K562 (cell line): ENCODE results near the gene MBD4. TPM values are rescaled to one million over a fixed set of nuclear protein-coding genes. Genes with fewer than 3 reads are reported as not detected.

Experiments used
- DACH1 ChIP-seq: fragments of 450-650 bp; IDR thresholded peaks from 2 replicates; pipeline ENCODE4 v1.6.1; 2018; ENCODE audit not compliant: partially characterized antibody
- ELF1 ChIP-seq: fragments of 200-800 bp; sonication (Bioruptor generic); IDR thresholded peaks from 2 replicates; pipeline ENCODE4 v1.6.1; 2016; ENCODE audit warnings: missing genetic modification characterization, missing compliant biosample characterization
- FOXK1 ChIP-seq: sonication (generic); formaldehyde crosslinking; IDR thresholded peaks from 2 replicates; pipeline ENCODE4 v1.8.0; 2022; ENCODE audit warnings: missing genetic modification reagents, mild to moderate bottlenecking, borderline replicate concordance
- ILK ChIP-seq: fragments of 450-650 bp; IDR thresholded peaks from 2 replicates; pipeline ENCODE4 v1.6.1; 2016; ENCODE audit warnings: missing genetic modification characterization, low read depth, mild to moderate bottlenecking, missing compliant biosample characterization, moderate library complexity, borderline replicate concordance
- KDM5B ChIP-seq: fragments of 200-600 bp; sonication (generic); IDR thresholded peaks from 2 replicates; pipeline ENCODE4 v1.6.1; 2012; ENCODE audit warnings: low read depth, mild to moderate bottlenecking, moderate library complexity, low read length, control low read depth, inconsistent platforms; ENCODE audit not compliant: insufficient replicate concordance
- MAZ ChIP-seq, 2 experiments: fragments of 450-650 bp in 1 of 2; sonication (generic) in 1 of 2; formaldehyde crosslinking; IDR thresholded peaks in 1 of 2; conservative IDR thresholded peaks in 1 of 2; 2 replicates each; pipeline versions ENCODE4 v1.4.0 to v1.5.0; 2020; ENCODE audit warnings: mild to moderate bottlenecking in 1 of 2, missing genetic modification reagents in 1 of 2
- MTA2 ChIP-seq: fragments of 450-650 bp; IDR thresholded peaks from 2 replicates; pipeline ENCODE4 v1.6.1; 2016; ENCODE audit warnings: low read depth
- NONO ChIP-seq, 2 experiments: fragments of 200-400 bp in 1 of 2; fragments of 450-650 bp in 1 of 2; formaldehyde crosslinking in 1 of 2; IDR thresholded peaks; 2 replicates each; pipeline ENCODE4 v1.6.1; 2017; ENCODE audit warnings: low read depth in 2 of 2, mild to moderate bottlenecking in 2 of 2, moderate library complexity in 2 of 2, low read length in 1 of 2
- NRF1 ChIP-seq, 2 experiments: fragments of 450-650 bp; IDR thresholded peaks in 1 of 2; conservative IDR thresholded peaks in 1 of 2; 2 replicates each; pipeline ENCODE4 v1.6.1; 2014; ENCODE audit warnings: mild to moderate bottlenecking in 2 of 2
- RCOR1 ChIP-seq, 2 experiments: IDR thresholded peaks; 2 replicates each; pipeline ENCODE4 v1.6.1; 2012; ENCODE audit warnings: low read depth in 2 of 2, low read length in 2 of 2, borderline replicate concordance in 1 of 2, improper control_type of control experiment in 1 of 2
- TAF1 ChIP-seq: IDR thresholded peaks from 2 replicates; pipeline ENCODE4 v1.6.1; 2011; ENCODE audit warnings: mild to moderate bottlenecking, low read length, moderate library complexity; ENCODE audit not compliant: insufficient read depth, control insufficient read depth, severe bottlenecking; ENCODE audit errors: extremely low read depth
- TEAD2 ChIP-seq: fragments of 450-650 bp; IDR thresholded peaks from 2 replicates; pipeline ENCODE4 v1.6.1; 2016; ENCODE audit warnings: missing genetic modification characterization, control low read depth, missing compliant biosample characterization
- YBX1 ChIP-seq: fragments of 450-650 bp; IDR thresholded peaks from 2 replicates; pipeline ENCODE4 v1.7.1; 2016; ENCODE audit warnings: mild to moderate bottlenecking
- ZNF165 ChIP-seq: fragments of 250-450 bp; sonication (Bioruptor Pico); IDR thresholded peaks from 2 replicates; pipeline ENCODE4 v1.4.0; 2020; ENCODE audit warnings: borderline replicate concordance
- ZNF217 ChIP-seq: sonication (generic); formaldehyde crosslinking; IDR thresholded peaks from 2 replicates; pipeline ENCODE4 v1.8.0; 2022; ENCODE audit warnings: mild to moderate bottlenecking, missing genetic modification reagents
- ZNF589 ChIP-seq: fragments of 200-800 bp; sonication (Bioruptor generic); IDR thresholded peaks from 2 replicates; pipeline ENCODE4 v1.6.1; 2016; ENCODE audit warnings: low read depth, missing genetic modification characterization, missing compliant biosample characterization
- polyA plus RNA-seq, 8 experiments: library from polyadenylated mRNA; depleted of rRNA in 4 of 8; stranded (reverse) in 5 of 8; unstranded in 3 of 8; fragments of >200 nt; fragmentation: Nextera tagmentation in 2 of 8; fragmentation: Illumina TruSeq in 1 of 8; extraction: Ambion mirVana in 2 of 8; extraction: Trizol in 1 of 8; gene quantifications; 2 replicates each; pipeline versions ENCODE4 v1.2.1 to v1.2.3, GENCODE V29; 2011 to 2014; ENCODE audit warnings: inconsistent platforms in 1 of 8, missing spikeins in 1 of 8
- total RNA-seq, 7 experiments: library from RNA; depleted of rRNA in 6 of 7; stranded (reverse); fragments of >200 nt in 6 of 7; fragmentation: Illumina TruSeq in 2 of 7; extraction: Trizol in 2 of 7; gene quantifications; 2 replicates each; pipeline versions ENCODE4 v1.2.1 to v1.2.3, GENCODE V29; 2011 to 2021; ENCODE audit warnings: low replicate concordance in 1 of 7
- TF ChIP-seq, protein P1 (sequence below): fragments of 250-450 bp; sonication (Bioruptor Pico); IDR thresholded peaks from 2 replicates; pipeline ENCODE4 v1.5.0; 2021; ENCODE audit warnings: mild to moderate bottlenecking, moderate library complexity
- TF ChIP-seq, protein P2 (sequence below): sonication (generic); formaldehyde crosslinking; IDR thresholded peaks from 2 replicates; pipeline ENCODE4 v1.8.0; 2023; ENCODE audit warnings: missing genetic modification reagents, mild to moderate bottlenecking, borderline replicate concordance

MBD4 gene
- total and polyA plus RNA-seq, 9 of the 15 experiments (the other 6 are each of a cell fraction or from before 2014, with no cell fraction given), result 13.3 to 63.9 (median 39.0) TPM

DNA sequence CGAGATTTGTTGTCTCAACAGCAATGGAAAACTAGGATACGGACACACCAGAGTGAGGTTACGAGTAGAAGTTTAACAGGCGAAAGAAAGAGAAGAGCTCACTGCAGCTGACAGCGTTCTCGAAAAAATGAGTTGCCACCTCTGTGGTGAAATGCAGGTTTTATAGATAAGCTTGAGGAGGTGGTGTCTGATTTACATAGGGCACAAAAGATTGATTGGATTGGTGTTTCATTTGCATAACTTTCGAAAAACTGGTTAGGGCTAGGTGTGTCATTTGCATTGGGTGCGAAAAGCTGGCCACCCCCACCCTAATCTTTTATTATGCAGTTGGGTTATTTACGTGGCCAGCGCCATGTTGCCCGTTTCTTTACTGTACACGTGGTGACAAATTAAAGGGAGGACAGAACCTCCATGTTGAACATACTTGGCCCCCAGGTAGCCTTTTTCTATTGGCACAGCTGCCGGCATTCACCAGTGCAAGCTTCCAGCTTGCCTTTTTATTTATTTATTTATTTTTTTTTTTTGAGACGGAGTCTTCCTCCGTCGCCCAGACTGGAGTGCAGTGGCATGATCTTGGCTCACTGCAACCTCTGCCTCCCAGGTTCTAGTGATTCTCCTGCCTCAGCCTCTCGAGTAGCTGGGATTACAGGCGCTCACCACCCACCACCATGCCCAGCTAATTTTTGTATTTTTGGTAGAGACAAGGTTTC lies 8.6 kb upstream of the MBD4 start (continued):
- TF ChIP-seq NRF1 (conservative IDR thresholded peaks at IDR 0.05 in 1 of 2, IDR thresholded peaks at IDR 0.05 in 1 of 2) (no peak), KDM5B (peak; percentile 91), NONO (IDR thresholded peaks at IDR 0.05; ENCODE audit: low read depth in 2 of 2, low read length in 1 of 2) (0 out of 4 replicates have a peak, but pooled peaks of 1 of the 2 experiments have one; percentile 45), TAF1 (peak; percentile 64), ELF1 (tag) (no peak), DACH1 (peak; percentile 16), RCOR1 (IDR thresholded peaks at IDR 0.05; ENCODE audit: borderline replicate concordance in 1 of 2, low read depth in 2 of 2, low read length in 2 of 2) (peak in 1 of 2 experiments; percentile 18; a peak in 1 of 4 replicates), ILK (tag) (no peak), ZNF589 (CRISPR knock-in tag) (peak; percentile 69; the same call in 1 of the 2 replicates), MTA2 (no peak), ZNF165 (CRISPR knock-in tag) (no peak), TEAD2 (tag) (no peak), ZNF217 (CRISPR knock-in tag) (no peak), MAZ (CRISPR knock-in tag; conservative IDR thresholded peaks at IDR 0.05 in 1 of 2, IDR thresholded peaks at IDR 0.05 in 1 of 2) (no peak), FOXK1 (CRISPR knock-in tag) (no peak), YBX1 (no peak)
- TF ChIP-seq, protein P1, sequence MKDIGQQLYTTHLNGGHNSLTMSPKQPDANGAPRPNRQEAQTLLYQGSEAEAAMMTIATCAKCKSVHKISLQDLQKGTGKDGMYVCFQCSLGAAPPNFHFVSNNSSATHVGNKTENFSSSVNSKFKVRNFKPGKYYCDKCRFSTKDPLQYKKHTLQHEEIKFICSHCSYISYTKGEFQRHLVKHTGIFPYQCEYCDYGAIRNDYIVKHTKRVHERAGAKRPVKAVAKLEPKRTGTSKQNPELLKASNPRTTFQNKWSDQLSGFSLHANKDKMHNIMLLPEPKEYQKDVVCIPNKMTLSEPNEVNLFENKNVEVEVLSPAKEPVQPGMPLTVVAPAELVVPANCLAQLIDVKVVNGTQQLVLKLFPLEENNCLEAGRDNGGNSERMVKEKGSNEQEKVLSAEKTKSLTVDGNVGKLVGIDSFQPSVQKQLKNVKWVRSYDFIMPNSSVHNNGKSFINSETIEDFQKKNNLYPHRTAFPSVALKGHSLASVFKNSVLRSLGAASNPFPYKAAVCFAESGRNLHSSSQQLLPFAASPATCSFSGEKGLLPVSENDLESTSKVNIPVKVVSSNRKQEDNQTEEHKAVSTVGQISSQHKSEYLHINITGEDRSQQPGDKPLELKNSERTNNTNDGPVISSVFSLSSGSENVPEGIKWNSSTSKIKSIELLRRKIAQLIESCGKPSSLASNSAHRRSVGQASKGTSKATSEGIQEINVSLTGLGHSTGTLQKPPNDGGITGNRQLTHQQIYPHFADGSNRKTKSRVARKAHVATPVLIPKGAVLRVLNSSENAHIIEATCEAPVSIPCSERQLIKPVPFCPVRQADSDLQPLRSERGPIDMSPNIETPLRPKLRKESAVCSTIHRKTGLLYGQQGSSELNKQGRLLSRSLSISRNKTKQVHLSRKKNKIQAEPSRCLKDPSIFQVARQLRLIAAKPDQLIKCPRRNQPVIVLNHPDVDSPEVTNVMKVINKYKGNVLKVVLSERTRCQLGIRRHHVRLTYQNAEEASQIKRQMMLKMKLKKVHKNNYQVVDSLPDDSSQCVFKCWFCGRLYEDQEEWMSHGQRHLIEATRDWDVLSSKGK, result no peak
- TF ChIP-seq, protein P2, sequence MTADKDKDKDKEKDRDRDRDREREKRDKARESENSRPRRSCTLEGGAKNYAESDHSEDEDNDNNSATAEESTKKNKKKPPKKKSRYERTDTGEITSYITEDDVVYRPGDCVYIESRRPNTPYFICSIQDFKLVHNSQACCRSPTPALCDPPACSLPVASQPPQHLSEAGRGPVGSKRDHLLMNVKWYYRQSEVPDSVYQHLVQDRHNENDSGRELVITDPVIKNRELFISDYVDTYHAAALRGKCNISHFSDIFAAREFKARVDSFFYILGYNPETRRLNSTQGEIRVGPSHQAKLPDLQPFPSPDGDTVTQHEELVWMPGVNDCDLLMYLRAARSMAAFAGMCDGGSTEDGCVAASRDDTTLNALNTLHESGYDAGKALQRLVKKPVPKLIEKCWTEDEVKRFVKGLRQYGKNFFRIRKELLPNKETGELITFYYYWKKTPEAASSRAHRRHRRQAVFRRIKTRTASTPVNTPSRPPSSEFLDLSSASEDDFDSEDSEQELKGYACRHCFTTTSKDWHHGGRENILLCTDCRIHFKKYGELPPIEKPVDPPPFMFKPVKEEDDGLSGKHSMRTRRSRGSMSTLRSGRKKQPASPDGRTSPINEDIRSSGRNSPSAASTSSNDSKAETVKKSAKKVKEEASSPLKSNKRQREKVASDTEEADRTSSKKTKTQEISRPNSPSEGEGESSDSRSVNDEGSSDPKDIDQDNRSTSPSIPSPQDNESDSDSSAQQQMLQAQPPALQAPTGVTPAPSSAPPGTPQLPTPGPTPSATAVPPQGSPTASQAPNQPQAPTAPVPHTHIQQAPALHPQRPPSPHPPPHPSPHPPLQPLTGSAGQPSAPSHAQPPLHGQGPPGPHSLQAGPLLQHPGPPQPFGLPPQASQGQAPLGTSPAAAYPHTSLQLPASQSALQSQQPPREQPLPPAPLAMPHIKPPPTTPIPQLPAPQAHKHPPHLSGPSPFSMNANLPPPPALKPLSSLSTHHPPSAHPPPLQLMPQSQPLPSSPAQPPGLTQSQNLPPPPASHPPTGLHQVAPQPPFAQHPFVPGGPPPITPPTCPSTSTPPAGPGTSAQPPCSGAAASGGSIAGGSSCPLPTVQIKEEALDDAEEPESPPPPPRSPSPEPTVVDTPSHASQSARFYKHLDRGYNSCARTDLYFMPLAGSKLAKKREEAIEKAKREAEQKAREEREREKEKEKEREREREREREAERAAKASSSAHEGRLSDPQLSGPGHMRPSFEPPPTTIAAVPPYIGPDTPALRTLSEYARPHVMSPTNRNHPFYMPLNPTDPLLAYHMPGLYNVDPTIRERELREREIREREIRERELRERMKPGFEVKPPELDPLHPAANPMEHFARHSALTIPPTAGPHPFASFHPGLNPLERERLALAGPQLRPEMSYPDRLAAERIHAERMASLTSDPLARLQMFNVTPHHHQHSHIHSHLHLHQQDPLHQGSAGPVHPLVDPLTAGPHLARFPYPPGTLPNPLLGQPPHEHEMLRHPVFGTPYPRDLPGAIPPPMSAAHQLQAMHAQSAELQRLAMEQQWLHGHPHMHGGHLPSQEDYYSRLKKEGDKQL (CRISPR knock-in tag), result no peak
